DMS53 treated with DMSO at 0.1 percent for 48 hours (cell line): ENCODE results near the gene CHSY1.

Experiments used
- DNase-seq: peaks from one replicate; lab custom pipeline; 2025; ENCODE audit not compliant: unreplicated experiment; lab: John Stamatoyannopoulos, UW

The CHSY1 gene

GRCh38 chr15:101190092-101190595 is 61.7 kb downstream of the CHSY1 start:
- DNase-seq = no peak

- DNase-seq = no peak
Measured at GRCh38 chr15:101189409-101190091, 62.3 kb downstream of the CHSY1 start.

- no peak for DNase-seq
Measured at GRCh38 chr15:101188637-101189408, 63.0 kb downstream of the CHSY1 start.

- no peak for DNase-seq
Measured at GRCh38 chr15:101187820-101188636, 63.8 kb downstream of the CHSY1 start.

GRCh38 chr15:101185770-101186169 is 66.1 kb downstream of the CHSY1 start:
- no peak for DNase-seq

GRCh38 chr15:101185336-101185735 is 66.5 kb downstream of the CHSY1 start:
- DNase-seq = no peak

- no peak for DNase-seq
Measured at GRCh38 chr15:101184830-101185229, 67.0 kb downstream of the CHSY1 start.

- no peak for DNase-seq
Measured at GRCh38 chr15:101183931-101184305, 67.9 kb downstream of the CHSY1 start.

GRCh38 chr15:101183226-101183930 is 68.5 kb downstream of the CHSY1 start:
- no peak for DNase-seq

GRCh38 chr15:101182215-101182614 is 69.6 kb downstream of the CHSY1 start:
- DNase-seq = no peak

GRCh38 chr15:101181349-101181748 is 70.5 kb downstream of the CHSY1 start:
- DNase-seq = no peak

- no peak for DNase-seq
Measured at GRCh38 chr15:101180620-101181307, 71.1 kb downstream of the CHSY1 start.

- no peak for DNase-seq
Measured at GRCh38 chr15:101179341-101180153, 72.3 kb downstream of the CHSY1 start.

- no peak for DNase-seq
Measured at GRCh38 chr15:101178931-101179330, 72.9 kb downstream of the CHSY1 start.

GRCh38 chr15:101178479-101178878 is 73.4 kb downstream of the CHSY1 start:
- DNase-seq = no peak

GRCh38 chr15:101177866-101178265 is 74.0 kb downstream of the CHSY1 start:
- no peak for DNase-seq

- no peak for DNase-seq
Measured at GRCh38 chr15:101176625-101177024, 75.2 kb downstream of the CHSY1 start.

GRCh38 chr15:101175401-101175800 is 76.4 kb downstream of the CHSY1 start:
- no peak for DNase-seq

- DNase-seq = no peak
Measured at GRCh38 chr15:101174152-101174920, 77.5 kb downstream of the CHSY1 start.
